GM21515 (cell line): ENCODE data around the gene RRH.

Experiments used
- ATAC-seq: cut with Tn5 transposase; IDR thresholded peaks from one replicate; pipeline ENCODE4 v1.9.1; 2021; ENCODE audit not compliant: unreplicated experiment

Gene RRH

GRCh38 chr4:109879636-109880314 is 52.0 kb downstream of the RRH start:
- ATAC-seq = no peak

GRCh38 chr4:109886303-109886702 is 58.5 kb downstream of the RRH start:
- no peak for ATAC-seq

- no peak for ATAC-seq
Measured at GRCh38 chr4:109887071-109887470, 59.3 kb downstream of the RRH start.

GRCh38 chr4:109890076-109890475 is 62.3 kb downstream of the RRH start:
- ATAC-seq = no peak
